Hepatic stellate cell (primary cell): ENCODE measurements around the gene PPIF.

Experiments
- DNase-seq: peaks from one replicate; pipeline ENCODE4 v3.0.0; 2011; ENCODE audit warnings: low spot score

The PPIF gene

DNA sequence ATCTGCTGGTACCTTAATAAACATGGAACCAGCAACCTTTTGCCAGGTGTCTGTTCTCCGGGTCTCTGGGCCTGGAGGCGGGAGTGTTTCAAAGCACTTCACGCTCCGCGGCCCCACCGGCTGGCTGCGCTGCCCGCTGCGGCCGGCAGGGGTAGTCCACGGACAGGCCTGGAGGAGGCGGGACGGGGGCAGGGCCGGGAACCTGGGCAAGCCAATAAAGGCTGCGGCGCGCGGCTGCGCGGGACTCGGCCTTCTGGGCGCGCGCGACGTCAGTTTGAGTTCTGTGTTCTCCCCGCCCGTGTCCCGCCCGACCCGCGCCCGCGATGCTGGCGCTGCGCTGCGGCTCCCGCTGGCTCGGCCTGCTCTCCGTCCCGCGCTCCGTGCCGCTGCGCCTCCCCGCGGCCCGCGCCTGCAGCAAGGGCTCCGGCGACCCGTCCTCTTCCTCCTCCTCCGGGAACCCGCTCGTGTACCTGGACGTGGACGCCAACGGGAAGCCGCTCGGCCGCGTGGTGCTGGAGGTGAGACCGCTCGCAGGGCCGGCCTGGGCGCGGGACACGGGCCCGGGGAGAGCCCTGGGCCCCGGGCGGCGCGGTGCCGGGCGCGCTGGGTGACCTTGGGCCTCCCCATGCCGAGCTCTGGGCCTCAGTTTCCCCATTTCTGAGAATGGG, at the start of gene PPIF:
Gene PPIF, plus strand, starts transcription at position 244 of the 668 bp plus-strand sequence. Its CDS starts 80 bp downstream, at position 324.
- peak; percentile 90 for DNase-seq

DNA sequence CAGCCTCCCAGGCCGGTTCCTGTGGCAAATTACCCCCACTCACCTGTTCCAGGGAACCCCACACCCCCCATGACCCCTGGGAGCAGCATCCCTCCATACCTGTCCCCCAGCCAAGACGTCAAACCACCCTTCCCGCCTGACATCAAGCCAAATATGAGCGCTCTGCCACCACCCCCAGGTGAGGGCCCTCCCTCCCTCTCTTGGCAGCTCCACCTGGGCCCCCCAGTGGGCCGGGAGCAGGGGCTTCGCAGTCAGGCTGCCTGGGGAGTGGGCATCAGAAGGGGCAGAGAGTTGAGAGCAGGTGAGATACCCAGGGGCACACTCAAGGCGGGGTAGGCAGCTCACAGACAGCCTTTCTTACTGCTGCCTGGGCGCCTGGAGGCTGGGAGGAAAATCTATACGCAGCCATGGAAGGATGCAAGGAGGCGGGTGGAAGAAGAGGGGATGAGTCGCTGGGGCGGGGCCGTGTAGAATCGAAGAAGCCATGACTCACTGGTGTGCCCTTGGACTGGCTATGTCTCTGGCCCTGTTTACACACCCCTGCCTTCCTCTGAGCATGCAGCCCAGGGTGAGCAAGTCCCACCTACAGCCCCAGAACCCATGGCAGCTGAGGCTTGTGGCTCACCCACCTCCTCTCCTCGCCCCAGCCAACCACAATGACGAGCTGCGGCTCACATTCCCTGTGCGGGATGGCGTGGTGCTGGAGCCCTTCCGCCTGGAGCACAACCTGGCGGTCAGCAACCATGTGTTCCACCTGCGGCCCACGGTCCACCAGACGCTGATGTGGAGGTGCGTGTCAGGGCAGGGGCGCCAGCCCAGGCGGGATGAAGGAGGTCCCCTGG, 48.6 kb upstream of the PPIF start:
- peak; percentile 98 for DNase-seq

GRCh38 chr10:79299397-79300241, 47.6 kb upstream of the PPIF start:
- DNase-seq, result peak; percentile 97

DNA sequence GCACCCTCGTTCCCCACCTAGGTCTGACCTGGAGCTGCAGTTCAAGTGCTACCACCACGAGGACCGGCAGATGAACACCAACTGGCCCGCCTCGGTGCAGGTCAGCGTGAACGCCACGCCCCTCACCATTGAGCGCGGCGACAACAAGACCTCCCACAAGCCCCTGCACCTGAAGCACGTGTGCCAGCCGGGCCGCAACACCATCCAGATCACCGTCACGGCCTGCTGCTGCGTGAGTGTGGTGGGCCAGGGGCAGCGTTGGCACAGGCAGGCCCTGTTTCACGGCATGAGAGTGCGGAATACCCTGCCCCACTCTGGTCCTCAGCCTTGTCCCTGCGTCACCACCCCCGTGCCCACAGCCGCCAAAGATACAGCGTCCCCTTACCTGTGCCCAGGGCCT, 46.6 kb upstream of the PPIF start:
- no peak for DNase-seq

DNA sequence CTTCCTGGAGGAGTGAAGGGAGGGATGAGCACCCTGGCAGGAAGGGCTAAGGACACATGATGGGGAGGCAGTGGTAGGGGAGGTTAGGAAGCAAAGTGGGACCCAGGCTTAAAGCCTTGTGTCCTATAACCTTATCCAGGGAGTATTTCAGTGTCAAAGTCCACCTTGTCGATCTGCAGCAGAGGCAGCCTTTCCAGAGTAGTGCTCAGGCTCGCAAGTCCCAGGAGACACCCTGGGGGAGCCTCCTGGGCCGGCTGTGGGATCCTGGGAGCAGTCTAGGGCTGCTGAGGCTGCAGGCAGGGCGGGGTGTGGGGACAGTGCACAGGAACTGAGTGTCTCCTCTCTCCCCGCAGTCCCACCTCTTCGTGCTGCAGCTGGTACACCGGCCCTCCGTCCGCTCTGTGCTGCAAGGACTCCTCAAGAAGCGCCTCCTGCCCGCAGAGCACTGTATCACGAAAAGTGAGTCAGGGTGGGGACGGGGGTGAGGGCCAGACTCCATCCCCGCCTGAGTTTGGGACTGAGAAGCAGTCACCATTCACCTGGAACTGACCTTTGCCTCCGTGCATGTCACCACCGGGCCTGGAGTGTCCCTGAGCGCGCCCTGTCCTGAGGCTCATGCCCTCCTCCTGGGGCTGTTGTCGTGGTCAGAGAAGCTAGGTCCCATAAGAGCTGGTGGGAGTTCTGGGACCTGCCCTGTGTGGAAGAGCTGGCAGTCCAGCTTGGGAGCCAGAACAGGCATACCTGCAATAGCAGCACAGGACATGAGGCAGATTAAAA, 45.3 kb upstream of the PPIF start:
- no peak for DNase-seq

- DNase-seq, result no peak
Observed at GRCh38 chr10:79303631-79304478, 43.4 kb upstream of the PPIF start.

DNA sequence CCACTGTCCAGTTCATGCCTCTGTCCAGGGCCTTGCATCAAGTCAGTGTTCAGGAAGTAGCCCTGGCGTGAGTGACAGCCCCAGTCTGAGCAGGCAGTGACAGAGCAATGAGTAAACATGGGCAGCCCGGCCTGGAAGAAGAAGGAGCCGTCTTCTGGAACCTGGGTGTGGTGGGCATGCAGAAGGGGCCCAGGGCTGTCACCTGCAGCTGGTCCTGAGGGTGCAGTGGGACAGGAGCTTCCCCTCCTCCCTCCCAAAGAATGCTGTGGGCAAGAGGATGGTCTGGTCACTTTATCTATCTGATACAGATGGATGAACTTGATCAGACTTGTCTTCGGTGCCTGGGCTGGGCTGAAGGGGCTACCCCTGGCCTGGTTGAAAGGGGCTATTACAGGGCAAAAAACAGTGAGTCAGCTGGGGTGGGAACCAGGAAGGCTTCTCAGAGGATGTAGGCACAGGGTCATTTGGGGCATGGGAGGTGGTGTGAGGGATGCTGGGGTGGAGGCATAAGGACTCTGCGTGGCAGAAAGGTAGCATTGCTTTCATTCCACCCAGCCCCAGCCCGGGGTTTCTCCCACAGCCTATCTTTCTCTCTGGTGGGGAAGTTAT, 42.7 kb upstream of the PPIF start:
- DNase-seq, result no peak

DNA sequence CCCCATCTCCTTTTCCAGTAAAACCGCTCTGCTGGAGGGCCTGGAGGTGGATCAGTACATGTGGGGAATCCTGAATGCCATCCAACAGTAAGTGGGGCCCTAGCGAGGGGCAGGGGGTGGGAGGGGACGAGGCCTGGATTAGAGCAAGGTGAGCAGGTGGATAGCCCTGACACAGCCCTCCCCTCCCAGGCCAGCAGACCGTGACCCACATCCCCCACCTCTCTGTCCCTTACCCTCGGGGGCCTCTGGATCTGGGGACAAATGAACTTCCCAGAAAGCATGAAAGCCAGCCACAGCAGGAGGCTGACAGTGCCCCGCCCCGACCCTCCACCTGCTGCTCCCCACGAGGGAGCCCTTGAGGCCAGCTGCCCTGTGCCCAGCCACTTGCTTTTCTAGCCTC, 41.8 kb upstream of the PPIF start:
- no peak for DNase-seq

- no peak for DNase-seq
Observed at GRCh38 chr10:79305988-79306387, 41.3 kb upstream of the PPIF start.

- no peak for DNase-seq
Observed at GRCh38 chr10:79306644-79307220, 40.5 kb upstream of the PPIF start.

GRCh38 chr10:79308016-79308415, 39.3 kb upstream of the PPIF start:
- no peak for DNase-seq

GRCh38 chr10:79308969-79309665, 38.2 kb upstream of the PPIF start:
- DNase-seq, result no peak

- DNase-seq, result no peak
Observed at GRCh38 chr10:79310200-79310865, 36.9 kb upstream of the PPIF start.

DNA sequence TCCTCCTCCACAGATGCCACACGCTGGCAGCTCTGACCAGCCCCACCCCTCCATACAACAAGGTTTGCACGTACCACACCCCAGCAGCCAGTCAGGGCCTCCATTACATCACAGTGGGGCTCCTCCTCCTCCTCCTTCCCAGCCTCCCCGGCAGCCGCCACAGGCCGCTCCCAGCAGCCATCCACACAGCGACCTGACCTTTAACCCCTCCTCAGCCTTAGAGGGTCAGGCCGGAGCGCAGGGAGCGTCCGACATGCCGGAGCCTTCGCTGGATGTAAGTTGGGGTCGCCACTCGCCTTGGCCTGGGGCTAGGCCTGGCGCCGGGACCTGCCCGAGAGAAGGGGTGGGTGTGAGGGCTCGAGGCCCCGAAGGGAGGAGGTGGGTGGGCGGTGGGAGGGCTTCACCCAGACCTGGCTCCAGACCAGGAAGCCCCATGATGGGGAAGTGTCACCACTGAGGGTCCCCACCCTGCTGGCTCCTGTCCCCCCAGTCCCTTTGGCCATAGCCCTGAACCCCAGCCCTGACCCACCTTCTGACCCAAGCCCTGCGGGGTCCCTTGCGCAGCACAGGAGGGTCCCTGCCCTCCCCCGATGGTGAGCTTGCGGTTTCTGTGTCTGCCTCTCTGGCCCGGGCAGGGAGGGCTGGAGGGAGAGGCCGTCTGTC, 36.2 kb upstream of the PPIF start:
- DNase-seq, result no peak

DNA sequence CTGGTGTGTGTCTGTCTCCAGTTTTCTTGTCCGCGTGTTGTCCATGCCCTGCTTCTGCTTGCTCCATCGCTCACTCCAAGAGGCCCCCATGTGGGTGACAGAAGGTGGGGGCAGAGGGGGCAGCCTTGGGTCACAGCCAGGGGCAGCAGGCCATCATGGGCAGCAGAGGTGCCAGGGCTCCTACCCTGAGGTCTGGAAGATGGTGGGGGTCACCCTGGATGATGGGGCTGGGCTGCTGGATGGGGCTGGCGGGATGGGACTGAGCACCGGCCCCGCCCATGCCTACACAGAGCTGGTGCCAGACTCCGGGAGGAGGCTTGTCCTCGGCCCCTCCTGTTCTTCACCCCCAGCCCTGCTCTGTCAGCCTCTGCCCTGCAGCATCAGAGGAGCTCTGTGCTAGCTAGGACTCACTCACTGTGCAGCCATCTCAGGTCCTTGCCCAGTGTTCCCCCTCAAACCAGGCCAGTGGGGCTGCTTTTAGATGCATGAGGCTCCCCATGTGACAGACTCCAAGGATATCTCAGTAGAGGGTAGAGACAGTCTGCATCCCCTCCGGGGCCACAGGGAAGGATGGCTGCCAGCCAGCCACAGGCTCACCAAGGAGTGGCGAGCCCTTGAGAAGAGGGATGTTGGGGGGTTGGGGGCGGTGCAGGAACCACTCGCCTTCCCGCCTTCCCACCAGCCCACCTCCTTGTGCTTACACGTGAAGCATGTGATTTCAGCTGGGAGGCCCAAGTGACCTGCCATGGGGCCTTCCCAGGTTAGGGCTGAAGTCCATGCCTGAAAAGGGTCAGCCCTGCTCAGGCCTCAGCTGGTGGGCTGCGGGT, 35.5 kb upstream of the PPIF start:
- no peak for DNase-seq

DNA sequence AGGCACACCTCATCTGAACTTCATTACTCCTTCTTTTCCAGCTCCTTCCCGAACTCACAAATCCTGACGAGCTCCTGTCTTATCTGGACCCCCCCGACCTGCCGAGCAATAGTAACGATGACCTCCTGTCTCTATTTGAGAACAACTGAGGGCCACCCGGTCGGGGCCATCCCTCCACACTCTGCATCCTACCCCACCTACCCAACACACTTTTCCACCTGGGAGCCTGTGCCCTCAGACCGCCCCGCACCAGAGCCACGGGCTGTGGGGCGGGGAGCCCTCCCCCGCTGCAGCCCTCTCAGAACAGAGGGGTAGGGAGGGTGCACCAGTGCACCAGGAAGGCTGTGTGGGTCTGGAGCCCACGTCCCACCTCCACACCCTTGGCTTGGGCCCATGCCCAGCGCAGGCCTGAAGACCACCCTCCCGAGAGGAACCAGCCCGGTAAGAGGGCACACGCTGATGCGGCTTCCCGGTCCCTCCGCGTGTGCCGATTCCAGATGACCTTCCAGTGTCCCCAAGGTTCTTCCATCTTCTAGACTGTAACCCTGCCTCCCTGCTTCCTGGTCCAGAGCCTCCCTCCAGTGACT, 34.6 kb upstream of the PPIF start:
- DNase-seq, result no peak

GRCh38 chr10:79313320-79313719, 33.9 kb upstream of the PPIF start:
- DNase-seq, result no peak
